DMS53 treated with DMSO at 0.1 percent for 48 hours (cell line): Measurements from ENCODE around the gene PPIL4.
"Not testable (repeated sequence)": the region's sequence is repeated elsewhere in the genome, so short reads cannot be mapped to it uniquely, and the experiment has no call there.

Experiments
- DNase-seq: peaks from one replicate; lab custom pipeline; 2025; ENCODE audit not compliant: unreplicated experiment; lab: John Stamatoyannopoulos, UW

Gene PPIL4

DNA sequence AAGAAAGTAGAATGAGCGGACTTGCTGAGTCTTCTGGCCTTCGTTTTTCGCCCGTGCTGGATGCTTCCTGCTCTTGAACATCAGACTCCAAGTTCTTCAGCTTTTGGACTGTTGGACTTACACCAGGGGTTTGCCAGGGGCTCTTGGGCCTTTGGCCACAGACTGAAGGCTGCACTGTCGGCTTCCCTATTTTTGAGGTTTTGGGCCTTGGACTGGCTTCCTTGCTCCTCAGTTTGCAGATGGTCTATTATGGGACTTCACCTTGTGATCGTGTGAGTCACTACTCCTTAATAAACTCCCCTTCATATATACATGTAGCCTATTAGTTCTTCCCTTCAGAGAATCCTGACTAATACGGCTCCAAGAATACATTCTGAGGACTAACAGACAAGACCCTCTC lies 83.1 kb downstream of the PPIL4 start:
- not testable (repeated sequence) for DNase-seq

DNA sequence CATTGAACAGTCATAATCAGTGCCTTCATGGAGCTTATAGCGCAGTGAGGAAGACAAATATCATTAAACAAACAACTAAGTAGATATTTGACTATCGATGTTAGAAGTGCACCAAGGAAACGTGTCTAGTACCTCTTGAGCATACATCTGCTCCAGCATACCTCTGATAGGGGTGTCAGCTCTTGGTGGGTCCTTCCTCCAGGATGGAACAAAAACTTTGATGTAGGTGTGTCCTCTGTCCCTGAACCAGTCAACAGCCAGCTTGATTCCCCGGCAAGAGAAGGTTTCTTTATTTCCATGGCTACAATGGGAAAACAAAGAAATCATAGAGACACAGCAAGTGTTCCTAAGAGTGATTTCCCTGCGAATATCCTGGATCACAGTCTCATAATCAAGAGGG lies 84.2 kb downstream of the PPIL4 start:
- DNase-seq: no peak

DNA sequence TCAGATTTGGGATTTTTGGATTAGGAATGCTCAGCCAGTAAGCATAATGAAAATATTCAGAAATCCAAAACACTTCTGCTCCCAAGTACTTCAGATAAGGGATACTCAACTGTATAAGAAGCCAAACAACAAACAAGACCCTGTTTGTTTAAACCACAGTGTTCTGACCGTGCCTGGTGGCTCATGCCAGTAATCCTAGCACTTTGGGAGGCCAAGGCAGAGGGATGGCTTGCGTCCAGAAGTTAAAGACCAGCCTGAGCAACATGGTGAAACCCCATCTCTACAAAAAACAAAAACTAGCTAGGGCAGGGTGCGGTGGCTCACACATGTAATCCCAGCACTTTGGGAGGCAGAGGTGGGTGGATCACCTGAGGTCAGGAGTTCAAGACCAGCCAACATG lies 85.6 kb downstream of the PPIL4 start:
- not testable (repeated sequence) for DNase-seq

DNA sequence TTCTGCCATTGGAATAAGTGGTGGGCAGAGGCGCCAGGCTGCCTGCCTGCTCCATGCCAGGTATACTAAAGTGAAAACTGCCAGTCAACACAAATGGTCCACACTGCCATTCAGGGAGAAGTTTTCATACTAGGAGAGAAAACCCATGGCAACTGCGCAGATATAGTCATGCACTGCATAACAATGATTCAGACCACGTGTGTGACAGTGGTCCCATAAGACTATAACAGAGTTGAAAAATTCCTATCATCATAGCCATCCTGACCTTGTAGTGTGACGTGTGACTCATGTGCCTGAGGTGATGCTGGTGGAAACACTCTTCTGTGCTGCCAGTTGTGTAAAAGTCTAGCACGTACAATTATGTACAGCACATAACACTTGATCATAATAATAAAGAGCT lies 86.1 kb downstream of the PPIL4 start:
- no peak for DNase-seq

DNA sequence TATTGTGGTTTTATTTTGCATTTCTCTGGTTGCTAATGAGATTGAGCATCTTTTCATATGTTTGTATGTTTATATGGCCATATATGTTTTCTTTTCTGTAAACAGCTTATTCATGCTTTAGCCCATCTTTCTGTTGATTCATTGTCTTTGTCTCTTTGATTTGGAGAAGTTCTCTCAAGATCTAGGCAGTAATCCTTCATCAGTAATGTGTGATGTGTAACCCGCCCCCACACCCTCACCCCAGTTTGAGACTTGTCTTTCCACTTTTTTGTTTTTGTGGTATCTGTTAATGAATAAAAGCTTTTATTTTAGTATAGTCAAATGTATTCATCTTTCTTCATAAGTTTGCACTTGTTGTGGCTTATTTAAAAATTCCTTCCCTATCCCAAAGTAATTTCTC lies 87.0 kb downstream of the PPIL4 start:
- DNase-seq: no peak

DNA sequence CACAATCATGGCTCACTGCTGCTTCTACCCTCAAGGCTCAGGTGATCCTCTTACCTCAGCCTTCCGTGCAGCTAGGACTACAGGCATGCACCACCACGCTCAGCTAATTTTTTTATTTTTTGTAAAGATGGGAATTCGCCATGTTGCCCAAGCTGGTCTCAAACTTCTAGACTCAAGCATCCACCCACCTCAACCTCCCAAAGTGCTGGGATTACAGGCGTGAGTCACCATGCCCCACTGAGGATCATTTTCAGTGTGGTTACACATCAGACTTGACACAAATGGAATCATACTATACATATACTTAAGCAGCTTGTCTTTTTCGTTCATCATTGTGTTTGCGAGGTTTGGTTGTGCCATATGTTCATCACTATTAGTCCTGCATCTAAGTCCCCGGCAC lies 87.6 kb downstream of the PPIL4 start:
- no peak for DNase-seq

DNA sequence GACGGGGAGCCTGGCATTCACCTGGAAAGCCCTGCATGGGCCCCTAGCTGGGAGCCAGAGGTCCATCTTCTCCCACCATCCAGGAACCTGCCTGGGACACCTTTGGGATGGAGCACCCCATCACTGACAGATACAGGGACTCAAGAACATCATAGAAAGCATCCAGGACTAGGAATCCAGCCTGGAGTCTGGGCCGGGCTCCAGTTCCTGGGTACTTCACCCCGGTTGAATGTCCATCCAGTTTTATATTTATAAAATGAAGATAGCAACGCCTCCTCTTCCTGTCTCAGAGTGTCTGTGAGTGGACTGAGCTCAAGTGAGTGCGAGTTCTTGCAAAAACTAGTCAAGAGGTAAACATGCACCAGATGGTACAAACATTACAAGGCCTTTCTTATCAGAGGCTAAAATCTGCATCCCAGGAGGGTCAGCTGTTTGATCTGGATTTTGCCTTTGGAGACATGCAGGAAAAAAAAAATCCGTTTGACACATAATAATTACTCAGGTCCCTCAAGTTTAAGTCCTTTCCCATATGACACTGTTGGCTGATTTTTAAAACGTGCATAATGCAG lies 88.4 kb downstream of the PPIL4 start:
- peak; percentile 52 for DNase-seq

DNA sequence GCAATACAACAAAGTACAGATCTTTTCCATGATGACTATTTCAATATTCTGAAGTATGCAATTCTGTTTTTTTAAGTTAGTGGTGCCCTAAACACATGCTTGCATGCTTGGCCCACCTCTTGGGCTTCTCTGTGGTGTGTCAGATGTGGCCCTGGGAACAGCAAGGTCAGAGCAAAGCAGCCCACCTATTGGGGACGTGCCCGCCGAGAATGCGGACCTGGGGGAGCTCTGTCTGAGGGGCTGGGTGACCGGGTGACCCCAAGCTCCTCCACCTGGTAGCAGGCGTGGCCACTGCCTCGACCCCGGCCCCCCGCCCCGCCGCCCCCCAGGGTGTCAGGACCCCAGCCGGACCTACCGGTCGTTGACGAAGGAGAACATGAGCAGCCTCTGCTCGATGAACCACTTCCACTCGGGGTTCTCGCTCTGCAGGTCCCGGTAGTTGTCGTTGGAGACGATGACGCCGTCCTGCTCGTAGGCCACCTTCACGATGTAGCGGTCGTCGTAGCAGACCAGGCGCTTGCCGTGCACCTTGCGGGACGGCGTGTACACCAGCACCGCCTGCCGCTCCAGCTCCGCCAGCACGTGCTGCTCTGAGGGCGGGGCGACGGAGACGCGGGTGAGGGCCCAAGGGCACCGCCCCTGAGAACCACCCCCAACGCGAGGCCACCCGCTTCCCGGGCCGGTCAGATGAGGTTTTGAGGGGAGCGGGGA lies 89.4 kb downstream of the PPIL4 start:
- DNase-seq: no peak

DNA sequence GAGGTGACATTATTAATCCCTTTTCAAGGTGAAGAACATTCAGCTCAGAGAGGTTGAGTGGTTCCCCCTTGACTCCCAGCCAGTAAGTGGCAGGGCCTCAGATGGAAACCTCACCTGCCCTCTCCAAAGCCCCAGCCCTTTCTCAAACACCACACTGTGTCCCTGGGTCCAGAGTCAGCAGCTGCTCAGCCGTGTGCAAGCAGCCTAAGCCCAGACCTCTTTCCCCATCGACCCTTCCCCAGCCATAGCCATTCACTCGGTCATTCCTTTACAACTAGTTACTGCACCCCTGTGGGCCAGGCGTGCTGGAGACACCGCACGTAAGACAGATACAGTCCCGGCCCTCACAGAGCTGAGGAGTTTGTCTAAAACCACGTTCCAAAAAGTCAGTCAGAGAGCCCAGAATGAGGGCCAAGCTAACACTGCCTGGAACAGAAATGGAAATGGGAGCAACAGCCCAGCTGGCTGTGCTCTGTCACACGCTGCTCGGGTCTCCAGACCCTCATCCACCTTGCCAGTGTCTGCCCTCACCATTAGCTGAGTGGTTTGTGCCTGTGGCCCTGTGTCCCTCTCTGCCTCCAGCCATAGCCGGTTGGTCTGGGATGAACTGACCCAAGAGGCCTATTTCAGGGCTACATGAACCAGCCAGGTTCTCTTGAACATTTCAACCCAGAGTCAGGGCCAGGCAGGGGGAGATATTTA lies 90.7 kb downstream of the PPIL4 start:
- DNase-seq: no peak
